EL (cell line): ENCODE measurements around the gene RIMS3.
A peak's percentile ranks its signal among the peaks of the same experiment; 100 is the strongest.

Source experiments
- DNase-seq: peaks from one replicate; pipeline ENCODE4 v3.0.0-alpha.2; 2016

Gene RIMS3

DNA sequence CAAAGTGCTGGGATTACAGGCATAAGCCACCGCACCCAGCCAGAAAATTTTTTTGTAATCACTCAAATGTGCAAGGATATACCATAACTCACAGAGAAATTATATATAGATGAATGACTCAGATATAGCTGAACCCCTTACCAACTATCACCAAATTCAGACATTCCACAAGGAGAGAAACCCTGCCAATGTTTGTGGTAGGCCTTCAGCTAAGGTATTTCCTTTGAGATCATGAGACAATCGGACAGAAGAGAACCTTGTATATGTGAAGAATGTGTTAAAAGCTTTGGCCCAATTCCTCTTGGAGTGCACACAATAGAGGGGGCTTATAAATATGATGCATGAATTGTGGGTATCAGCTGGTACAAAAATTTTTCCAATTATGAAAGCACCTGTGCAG, 83.4 kb downstream of the RIMS3 start:
- no peak for DNase-seq

DNA sequence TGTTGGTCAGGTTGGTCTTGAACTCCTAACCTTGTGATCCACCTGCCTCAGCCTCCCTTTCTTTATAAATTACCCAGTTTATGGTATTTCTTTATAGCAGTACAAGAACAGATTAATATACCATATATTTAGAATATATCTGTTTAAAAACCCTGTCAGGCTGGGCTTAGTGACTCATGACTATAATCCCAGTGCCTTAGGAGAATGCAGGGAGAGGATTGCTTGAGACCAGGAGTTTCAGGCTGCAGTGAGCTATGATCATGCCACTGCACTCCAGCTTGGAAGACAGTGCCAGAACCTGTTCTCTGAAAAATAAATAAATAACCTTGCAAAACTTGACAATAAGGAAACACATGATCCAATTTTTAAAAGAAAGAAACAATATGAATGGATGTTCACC, 90.1 kb downstream of the RIMS3 start:
- no peak for DNase-seq

GRCh38 chr1:40574805-40575204, 90.7 kb downstream of the RIMS3 start:
- peak; percentile 9 for DNase-seq
